ENCODE data around the gene LNPEP. TPM values are rescaled to one million over a fixed set of nuclear protein-coding genes. Genes with fewer than 3 reads are reported as not detected.

The LNPEP gene
- total and polyA plus RNA-seq, 4 donors: 4.6 to 78.9 (median 19.0) TPM

Small RNAs within 50 kb of the gene (small RNA-seq; reads per million reads assigned to genes)
- gene RF00019 (ENCODE audit: low replicate concordance): not detected

Other genes with a start within 250 kb of the LNPEP start
- gene ERAP1, start 128.1 kb upstream of the LNPEP start, total RNA-seq: 10 to 100 TPM; 51.4 to 73.5 TPM
- gene ERAP1, start 128.1 kb upstream of the LNPEP start, polyA plus RNA-seq: 10 to 100 TPM in 1 of 2 donors, 1 to 10 TPM in 1; 9.6 to 30.7 TPM
- 10 to 100 TPM in 1 of 2 donors, 1 to 10 TPM in 1; 4.9 to 11.6 TPM for gene ERAP2, start 59.6 kb upstream of the LNPEP start, total RNA-seq
- 10 to 100 TPM in 1 of 2 donors, 1 to 10 TPM in 1; 2.8 to 19.8 TPM for gene ERAP2, start 59.6 kb upstream of the LNPEP start, polyA plus RNA-seq
- gene LIX1, start 206.5 kb downstream of the LNPEP start, total RNA-seq: under 1 TPM in 1 of 2 donors, not detected in 1; 0.11 TPM
- not detected for gene LIX1, start 206.5 kb downstream of the LNPEP start, polyA plus RNA-seq
- gene RIOK2, start 247.2 kb downstream of the LNPEP start, total RNA-seq: 10 to 100 TPM; 18.8 to 49.8 TPM
- gene RIOK2, start 247.2 kb downstream of the LNPEP start, polyA plus RNA-seq: 10 to 100 TPM in 1 of 2 donors, 1 to 10 TPM in 1; 6.9 to 20.4 TPM

Data from lung (tissue), 5 donors.